GM19397 (cell line): ENCODE measurements around the gene MYLK2.
"Not testable (repeated sequence)": the region's sequence is repeated elsewhere in the genome, so short reads cannot be mapped to it uniquely, and the experiment has no call there.

Source experiments
- ATAC-seq: cut with Tn5 transposase; IDR thresholded peaks from one replicate; pipeline ENCODE4 v1.9.1; 2021; ENCODE audit warnings: mild to moderate bottlenecking, moderate library complexity; ENCODE audit not compliant: unreplicated experiment

The MYLK2 gene

DNA sequence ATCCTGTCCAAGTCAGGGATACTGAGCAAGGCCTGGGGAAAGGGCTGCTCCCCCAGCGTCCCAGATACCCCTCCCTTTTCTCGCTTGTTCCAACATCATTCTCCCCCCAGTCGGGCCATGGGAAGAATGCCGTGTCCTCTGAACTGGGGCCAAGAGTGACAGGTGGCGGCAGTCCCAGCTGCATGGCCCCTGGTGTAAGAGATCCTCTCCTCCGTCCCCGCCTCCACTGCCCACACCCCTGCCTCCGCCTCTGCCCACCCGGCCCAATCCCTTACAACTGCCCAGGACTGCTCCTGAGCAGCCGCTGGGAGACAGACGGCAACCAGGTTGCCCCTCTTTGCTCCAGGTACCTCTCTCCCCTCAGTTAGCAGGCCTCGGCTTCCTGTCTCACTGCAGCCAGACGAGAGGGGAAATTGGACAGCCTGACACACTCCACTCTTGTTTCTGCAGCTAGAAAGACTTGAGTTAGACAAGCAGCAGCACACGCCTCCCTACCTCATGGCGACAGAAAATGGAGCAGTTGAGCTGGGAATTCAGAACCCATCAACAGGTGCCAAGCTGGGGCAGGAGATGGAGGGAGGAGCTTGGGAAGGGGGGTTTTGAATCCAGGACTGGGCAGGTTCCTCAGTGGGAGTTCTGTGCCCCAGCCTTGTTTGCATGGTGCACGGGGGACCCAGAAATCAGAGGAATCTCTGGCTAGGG lies at the start of gene MYLK2:
TSS of gene MYLK2 (plus strand) at position 274 of the 702 bp plus-strand sequence. CDS start at position 499, 225 bp downstream.
- ATAC-seq, result no peak

DNA sequence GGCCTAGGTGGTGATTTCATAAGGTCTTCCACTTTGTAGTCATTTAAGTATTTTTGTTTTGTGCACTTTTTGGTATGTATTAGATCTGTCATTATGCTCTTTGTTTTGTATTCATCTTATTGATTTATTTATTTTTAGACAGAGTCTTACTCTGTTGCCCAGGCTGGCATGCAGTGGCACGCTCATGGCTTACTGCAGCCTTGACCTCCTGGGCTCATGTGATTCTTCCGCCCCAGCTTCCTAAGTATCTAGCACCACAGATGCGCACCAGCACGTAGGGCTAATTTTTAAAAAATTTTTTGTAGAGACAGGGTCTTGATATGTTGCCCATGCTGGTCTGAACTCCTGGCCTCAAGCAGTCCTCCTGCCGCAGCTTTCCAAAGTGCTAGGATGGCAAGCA lies 49.5 kb upstream of the MYLK2 start:
- ATAC-seq, result no peak

- no peak for ATAC-seq
Measured at GRCh38 chr20:31770243-31770642, 48.9 kb upstream of the MYLK2 start.

DNA sequence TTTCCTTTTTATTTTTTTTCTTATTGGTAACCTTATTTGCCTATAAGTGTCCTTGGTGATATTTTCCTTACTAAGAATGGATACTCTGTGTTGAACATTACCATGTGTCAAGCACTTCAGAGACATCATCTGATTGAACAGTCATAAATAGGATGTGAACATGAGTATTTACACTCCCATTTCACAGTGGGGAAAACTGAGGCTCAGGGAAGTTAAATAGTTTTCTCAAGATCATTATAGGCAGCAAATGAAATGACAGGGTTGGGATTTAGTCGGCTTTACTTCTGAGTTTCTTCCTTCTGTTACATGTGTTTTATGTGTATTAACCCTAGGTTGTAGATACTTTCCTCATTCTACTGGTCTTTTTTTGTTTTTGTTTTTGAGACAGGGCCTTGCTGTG lies 44.7 kb upstream of the MYLK2 start:
- no peak for ATAC-seq

- no peak for ATAC-seq
Measured at GRCh38 chr20:31780839-31781238, 38.3 kb upstream of the MYLK2 start.

DNA sequence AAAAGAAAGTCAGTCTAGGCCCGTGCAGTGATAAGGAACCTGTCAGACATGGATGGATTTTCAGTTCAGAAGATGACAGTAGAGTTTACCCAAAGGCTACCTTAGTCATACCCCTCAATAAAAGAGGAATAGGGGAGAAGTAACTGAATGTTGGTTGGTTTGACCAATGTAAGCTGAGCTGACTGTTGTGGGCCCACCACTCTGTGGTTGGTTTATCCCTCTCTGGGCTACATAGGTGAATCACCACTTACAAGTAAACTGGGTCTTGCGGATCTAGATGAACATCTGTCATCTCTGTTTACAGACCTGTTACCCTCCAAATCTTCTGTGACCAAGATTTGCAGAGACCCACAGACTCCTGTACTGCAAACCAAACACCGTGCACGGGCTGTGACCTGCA lies 37.2 kb upstream of the MYLK2 start:
- ATAC-seq, result no peak

DNA sequence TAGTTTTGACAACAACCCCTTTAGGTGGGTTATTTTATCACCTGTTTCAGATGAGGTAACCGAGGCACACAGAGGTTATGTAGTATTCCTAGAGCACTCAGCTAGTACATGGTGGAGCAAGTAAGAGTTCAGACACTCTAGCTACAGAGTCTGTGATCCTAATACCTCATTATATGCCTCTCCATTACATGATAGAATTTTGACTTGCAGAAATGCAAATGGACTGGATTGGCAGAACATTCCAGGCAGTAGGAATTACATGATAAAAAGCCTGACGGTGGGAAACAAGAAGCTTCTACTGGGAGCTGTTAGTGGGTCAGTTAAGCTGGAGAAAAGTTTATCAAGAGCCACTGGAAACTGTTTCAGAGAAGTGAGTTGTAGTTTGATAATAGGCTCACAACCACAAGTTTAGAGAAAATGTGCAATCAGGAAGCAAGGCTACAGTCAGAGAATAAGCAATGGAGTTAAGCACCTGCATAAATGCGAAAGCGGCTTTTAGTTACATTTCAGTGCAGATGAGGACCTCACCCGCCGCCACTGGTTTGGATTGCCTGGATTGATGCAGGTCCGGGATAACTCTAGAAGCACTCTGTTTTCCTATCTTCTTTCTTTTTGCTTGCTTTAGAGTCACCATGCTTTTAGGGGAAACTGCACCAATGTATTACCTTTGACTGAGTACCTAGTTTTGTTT lies 34.7 kb upstream of the MYLK2 start:
- ATAC-seq, result no peak

GRCh38 chr20:31785089-31785488 lies 34.1 kb upstream of the MYLK2 start:
- ATAC-seq, result no peak

- ATAC-seq, result no peak
Measured at GRCh38 chr20:31788578-31788977, 30.6 kb upstream of the MYLK2 start.

DNA sequence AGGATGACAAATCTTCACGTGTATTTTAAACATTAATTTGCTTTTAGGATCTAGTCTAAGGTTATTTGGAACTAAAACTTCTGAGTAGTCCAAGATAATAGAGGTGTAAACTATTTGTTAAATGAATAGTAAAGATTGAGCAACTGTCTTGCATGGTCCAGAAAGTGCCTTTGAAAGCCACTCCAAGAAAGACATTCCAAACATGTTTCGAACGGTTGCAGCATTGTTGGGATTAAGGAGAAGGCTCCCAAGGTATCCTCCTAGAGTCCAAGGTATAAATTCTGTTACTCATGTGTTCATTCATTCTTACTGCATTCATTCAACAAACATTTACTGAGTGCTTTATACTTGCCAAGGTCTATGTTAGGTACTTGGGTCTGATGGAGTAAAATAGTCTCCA lies 28.8 kb upstream of the MYLK2 start:
- ATAC-seq, result no peak

DNA sequence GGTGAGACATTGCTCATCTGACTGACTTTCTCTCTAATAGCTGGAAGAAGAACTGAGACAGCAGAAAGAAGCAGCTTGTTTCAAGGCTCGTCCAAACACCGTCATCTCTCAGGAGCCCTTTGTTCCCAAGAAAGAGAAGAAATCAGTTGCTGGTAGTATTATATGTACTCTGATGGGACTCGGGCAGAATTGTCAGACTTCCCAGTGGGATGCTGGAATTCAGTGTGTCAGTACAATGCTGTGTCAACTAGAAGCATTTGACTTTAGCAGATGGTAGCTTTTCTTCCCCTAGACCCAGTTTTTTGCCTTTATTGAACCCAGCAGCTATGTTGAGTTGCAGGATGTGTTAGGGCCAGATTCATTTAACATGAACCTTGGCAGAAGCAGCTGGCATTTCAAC lies 21.8 kb upstream of the MYLK2 start:
- no peak for ATAC-seq

DNA sequence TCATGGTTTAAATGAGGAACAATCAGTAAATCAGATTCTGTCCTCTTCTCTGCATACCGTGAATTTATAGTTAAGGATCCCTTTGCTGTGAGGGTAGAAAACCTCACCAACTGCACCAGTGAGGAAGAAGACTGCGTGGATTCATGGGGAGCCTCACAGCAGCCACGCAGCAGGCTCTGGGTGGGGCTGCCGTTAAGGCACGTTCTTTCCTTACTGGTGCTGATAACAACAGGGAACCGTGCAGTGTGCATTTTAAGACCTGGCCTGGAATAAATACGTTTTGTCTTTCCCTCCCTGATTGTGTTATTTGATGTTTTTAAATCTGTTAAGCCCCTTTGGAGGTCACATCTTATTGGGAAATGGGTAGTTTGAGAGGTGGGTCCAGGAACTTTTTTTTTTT lies 17.6 kb upstream of the MYLK2 start:
- ATAC-seq, result no peak

DNA sequence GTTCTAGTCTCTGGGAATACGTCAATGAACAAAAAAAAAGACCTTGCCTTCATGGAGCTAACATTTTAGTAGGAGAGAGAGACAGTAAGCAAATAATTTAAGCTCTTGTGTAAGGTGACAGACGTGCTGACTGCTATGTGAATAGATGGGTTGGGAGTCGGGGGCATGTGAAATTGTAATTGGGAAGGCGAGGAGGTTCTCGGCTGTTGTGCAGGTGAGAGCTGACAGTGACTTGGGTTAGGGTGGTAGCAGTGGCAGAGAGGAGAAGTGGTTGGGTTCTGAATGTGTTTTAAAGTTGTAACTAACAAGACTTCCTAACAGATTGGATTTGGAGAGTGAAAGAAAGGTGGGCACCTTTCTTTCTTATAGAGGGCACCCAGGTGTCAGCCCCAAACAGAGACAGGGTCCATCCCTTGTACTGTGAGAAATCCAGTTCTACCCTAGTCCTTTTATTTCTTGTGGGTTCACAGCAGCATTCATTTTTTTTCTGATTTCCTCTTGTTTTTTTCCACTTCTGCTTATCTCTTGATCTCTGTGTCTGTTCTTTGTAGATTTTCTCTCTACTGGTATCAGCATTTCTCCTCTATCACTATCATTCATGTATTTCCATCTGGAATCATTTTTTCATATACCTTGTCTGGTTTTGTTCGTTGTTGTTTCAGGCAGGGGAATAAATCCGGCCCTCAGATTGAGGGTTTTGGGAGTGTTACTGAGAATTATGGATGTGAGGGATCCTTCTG lies 15.4 kb upstream of the MYLK2 start:
- ATAC-seq, result no peak

GRCh38 chr20:31806564-31807355 lies 12.4 kb upstream of the MYLK2 start:
- ATAC-seq, result no peak

DNA sequence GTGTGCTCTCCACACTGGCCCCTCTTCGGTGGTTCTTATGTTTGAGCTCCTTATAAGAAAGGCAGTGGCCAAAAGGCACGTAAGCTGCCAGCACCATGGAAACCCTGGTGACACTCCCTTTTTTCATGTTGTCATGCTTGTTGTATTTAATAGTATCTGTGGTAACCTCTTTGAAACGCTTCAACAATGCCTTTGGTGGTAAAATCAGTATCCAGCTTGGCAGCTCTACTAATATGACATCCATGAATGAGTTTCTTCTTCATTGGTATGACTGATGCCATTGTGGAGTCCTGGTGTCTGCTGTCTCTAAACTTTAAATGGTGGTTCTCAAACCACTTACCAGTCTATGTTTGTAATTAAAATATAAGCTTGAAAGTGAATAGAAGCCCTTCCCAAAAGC lies 10.7 kb upstream of the MYLK2 start:
- no peak for ATAC-seq

- no peak for ATAC-seq
Measured at GRCh38 chr20:31809661-31810060, 9.5 kb upstream of the MYLK2 start.

DNA sequence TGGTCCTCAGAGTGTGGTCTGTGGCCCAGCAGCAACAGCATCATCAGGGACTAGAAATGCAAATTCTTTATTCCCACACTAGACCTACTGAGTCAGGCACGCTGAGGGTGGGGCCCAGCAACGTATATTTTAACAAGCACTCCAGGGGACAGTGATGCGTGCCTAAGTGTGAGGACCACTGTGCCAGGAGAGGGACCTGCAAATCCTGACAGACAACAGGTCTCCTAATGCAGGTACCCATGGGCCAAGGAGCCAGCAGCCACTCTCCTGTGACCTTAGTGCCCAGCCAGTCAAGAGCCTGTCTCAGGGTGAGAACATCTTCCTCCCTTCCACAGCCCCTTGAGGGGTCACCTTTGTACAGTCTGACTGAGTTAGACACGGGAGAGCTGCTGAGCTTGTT lies 8.0 kb upstream of the MYLK2 start:
- no peak for ATAC-seq

GRCh38 chr20:31811796-31812728 lies 7.1 kb upstream of the MYLK2 start:
- ATAC-seq, result no peak

DNA sequence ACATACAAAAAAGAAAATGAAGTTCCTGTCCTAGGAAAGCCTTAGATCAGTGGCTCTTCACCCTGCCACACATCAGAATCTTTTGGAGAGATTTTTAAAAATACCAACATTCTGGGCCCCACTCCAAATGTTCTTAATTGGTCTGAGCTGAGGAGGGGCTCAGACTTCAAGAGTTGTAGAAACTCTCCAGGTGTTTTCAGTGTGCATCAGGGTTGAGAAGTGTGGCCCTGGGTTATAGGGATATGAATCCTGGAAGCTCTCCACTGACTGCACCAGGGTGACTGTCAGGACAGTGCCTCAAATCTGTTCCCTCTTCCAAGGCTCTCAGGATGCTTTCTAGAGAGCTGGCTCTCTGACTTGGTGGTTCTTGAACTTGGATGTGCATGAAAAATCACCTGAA lies 5.5 kb upstream of the MYLK2 start:
- ATAC-seq, result no peak

- not testable (repeated sequence) for ATAC-seq
Measured at GRCh38 chr20:31814142-31814541, 5.0 kb upstream of the MYLK2 start.
